Neural cell (in vitro differentiated cells): Measurements from ENCODE around the gene RTL1. TPM values are rescaled to one million over a fixed set of nuclear protein-coding genes. Genes with fewer than 3 reads are reported as not detected.

ENCODE experiments used
- H2AFZ ChIP-seq: fragments of 200-600, 300-800 bp; sonication (generic), shearing (Covaris generic); 2 replicates; pipeline ENCODE4 v1.6.0; 2014; ENCODE audit warnings: low read depth, mild to moderate bottlenecking, antibody characterized with exemption, low read length, moderate library complexity
- H3F3A ChIP-seq: fragments of 200-600 bp; shearing (Covaris generic); 2 replicates; pipeline ENCODE4 v1.6.1; 2016; ENCODE audit warnings: mild to moderate bottlenecking, moderate library complexity, mixed read lengths, antibody characterized with exemption, low read length; ENCODE audit not compliant: insufficient read depth, poor library complexity, severe bottlenecking
- H3K27ac ChIP-seq: fragments of 200-600, 300-800 bp; sonication (generic), shearing (Covaris generic); 2 replicates; pipeline ENCODE4 v1.5.1; 2014; ENCODE audit warnings: mild to moderate bottlenecking, low read length, moderate library complexity
- H3K27me3 ChIP-seq: fragments of 300-800, 200-600 bp; sonication (generic), shearing (Covaris generic); 2 replicates; pipeline ENCODE4 v1.6.0; 2014; ENCODE audit warnings: mild to moderate bottlenecking, low read depth, low read length, moderate library complexity; ENCODE audit not compliant: insufficient read depth
- H3K36me3 ChIP-seq: fragments of 300-800, 200-600 bp; sonication (generic), shearing (Covaris generic); 2 replicates; pipeline ENCODE4 v1.5.1; 2014; ENCODE audit warnings: mild to moderate bottlenecking, antibody characterized with exemption, low read length, moderate library complexity; ENCODE audit not compliant: insufficient read depth
- H3K4me2 ChIP-seq: fragments of 300-800, 200-600 bp; sonication (generic), shearing (Covaris generic); 2 replicates; pipeline ENCODE4 v1.6.0; 2014; ENCODE audit warnings: mild to moderate bottlenecking, low read length
- H3K4me3 ChIP-seq: fragments of 300-800, 200-600 bp; sonication (generic), shearing (Covaris generic); 2 replicates; pipeline ENCODE4 v1.5.1; 2014; ENCODE audit warnings: mild to moderate bottlenecking, low read length, moderate library complexity
- H3K79me2 ChIP-seq: fragments of 200-600 bp; shearing (Covaris generic); replicated peaks from 2 replicates; pipeline ENCODE4 v1.6.0; 2014; ENCODE audit warnings: mild to moderate bottlenecking, low read length, moderate library complexity; ENCODE audit not compliant: insufficient read depth
- H3K9ac ChIP-seq: fragments of 300-800, 200-600 bp; sonication (generic), shearing (Covaris generic); 2 replicates; pipeline ENCODE4 v1.6.1; 2016; ENCODE audit warnings: mild to moderate bottlenecking, low read length, mixed read lengths
- H3K9me2 ChIP-seq: fragments of 200-600 bp; shearing (Covaris generic); 2 replicates; pipeline ENCODE4 v1.6.1; 2016; ENCODE audit warnings: mild to moderate bottlenecking, low read length, mixed read lengths; ENCODE audit not compliant: insufficient read depth
- H3K9me3 ChIP-seq: fragments of 200-600, 300-800 bp; sonication (generic), shearing (Covaris generic); 2 replicates; pipeline ENCODE4 v1.6.1; 2016; ENCODE audit warnings: mild to moderate bottlenecking, mixed run types, low read length, moderate library complexity, mixed read lengths
- H4K20me1 ChIP-seq: fragments of 200-600 bp; shearing (Covaris generic); 2 replicates; pipeline ENCODE4 v1.6.1; 2016; ENCODE audit warnings: mild to moderate bottlenecking, mixed run types; ENCODE audit not compliant: insufficient read depth
- EP300 ChIP-seq: fragments of 450-650 bp; conservative IDR thresholded peaks from 2 replicates; pipeline ENCODE4 v1.6.1; 2014; ENCODE audit warnings: antibody characterized with exemption, mild to moderate bottlenecking, moderate library complexity; ENCODE audit not compliant: poor library complexity, severe bottlenecking
- EZH2 ChIP-seq: fragments of 200-600, 300-800 bp; shearing (Covaris generic), sonication (generic); IDR thresholded peaks from 2 replicates; pipeline ENCODE4 v1.6.1; 2014; ENCODE audit warnings: antibody characterized with exemption, low read length, borderline replicate concordance, mild to moderate bottlenecking; ENCODE audit not compliant: insufficient read depth, poor library complexity, severe bottlenecking
- MXI1 ChIP-seq: fragments of 450-650 bp; conservative IDR thresholded peaks from 2 replicates; pipeline ENCODE4 v1.6.1; 2014; ENCODE audit warnings: antibody characterized with exemption, mild to moderate bottlenecking; ENCODE audit not compliant: poor library complexity, severe bottlenecking
- POLR2AphosphoS5 ChIP-seq: IDR thresholded peaks from 2 replicates; pipeline ENCODE4 v1.6.1; 2012
- RAD21 ChIP-seq: fragments of 450-650 bp; conservative IDR thresholded peaks from 2 replicates; pipeline ENCODE4 v1.6.1; 2014; ENCODE audit warnings: antibody characterized with exemption, mild to moderate bottlenecking, moderate library complexity
- SMC3 ChIP-seq: fragments of 450-650 bp; conservative IDR thresholded peaks from 2 replicates; pipeline ENCODE4 v1.6.1; 2014; ENCODE audit warnings: antibody characterized with exemption, mild to moderate bottlenecking, moderate library complexity; ENCODE audit not compliant: poor library complexity
- TAF1 ChIP-seq: IDR thresholded peaks from 2 replicates; pipeline ENCODE4 v1.6.1; 2012; ENCODE audit warnings: low read depth
- polyA plus RNA-seq: library from polyadenylated mRNA; depleted of rRNA; stranded (reverse); fragments of >200 nt; gene quantifications from 2 replicates; pipeline ENCODE4 v1.2.3, GENCODE V29; 2014
- TF ChIP-seq, protein P1 (sequence below): fragments of 450-650 bp; IDR thresholded peaks from 2 replicates; pipeline ENCODE4 v1.5.1; 2014; ENCODE audit warnings: antibody characterized with exemption, mild to moderate bottlenecking, moderate library complexity; ENCODE audit not compliant: poor library complexity, severe bottlenecking
- TF ChIP-seq, protein P2 (sequence below): IDR thresholded peaks from 2 replicates; pipeline ENCODE4 v1.6.1; 2012; ENCODE audit warnings: borderline replicate concordance

Gene RTL1
- polyA plus RNA-seq, 1 donor from 2014 or later: not detected

GRCh38 chr14:100890061-100890850, 13.3 kb downstream of the RTL1 start:
- TF ChIP-seq POLR2AphosphoS5 (no peak), MXI1 (no peak), TAF1 (no peak)
- TF ChIP-seq, protein P1, sequence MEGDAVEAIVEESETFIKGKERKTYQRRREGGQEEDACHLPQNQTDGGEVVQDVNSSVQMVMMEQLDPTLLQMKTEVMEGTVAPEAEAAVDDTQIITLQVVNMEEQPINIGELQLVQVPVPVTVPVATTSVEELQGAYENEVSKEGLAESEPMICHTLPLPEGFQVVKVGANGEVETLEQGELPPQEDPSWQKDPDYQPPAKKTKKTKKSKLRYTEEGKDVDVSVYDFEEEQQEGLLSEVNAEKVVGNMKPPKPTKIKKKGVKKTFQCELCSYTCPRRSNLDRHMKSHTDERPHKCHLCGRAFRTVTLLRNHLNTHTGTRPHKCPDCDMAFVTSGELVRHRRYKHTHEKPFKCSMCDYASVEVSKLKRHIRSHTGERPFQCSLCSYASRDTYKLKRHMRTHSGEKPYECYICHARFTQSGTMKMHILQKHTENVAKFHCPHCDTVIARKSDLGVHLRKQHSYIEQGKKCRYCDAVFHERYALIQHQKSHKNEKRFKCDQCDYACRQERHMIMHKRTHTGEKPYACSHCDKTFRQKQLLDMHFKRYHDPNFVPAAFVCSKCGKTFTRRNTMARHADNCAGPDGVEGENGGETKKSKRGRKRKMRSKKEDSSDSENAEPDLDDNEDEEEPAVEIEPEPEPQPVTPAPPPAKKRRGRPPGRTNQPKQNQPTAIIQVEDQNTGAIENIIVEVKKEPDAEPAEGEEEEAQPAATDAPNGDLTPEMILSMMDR: no peak
- TF ChIP-seq, protein P2, sequence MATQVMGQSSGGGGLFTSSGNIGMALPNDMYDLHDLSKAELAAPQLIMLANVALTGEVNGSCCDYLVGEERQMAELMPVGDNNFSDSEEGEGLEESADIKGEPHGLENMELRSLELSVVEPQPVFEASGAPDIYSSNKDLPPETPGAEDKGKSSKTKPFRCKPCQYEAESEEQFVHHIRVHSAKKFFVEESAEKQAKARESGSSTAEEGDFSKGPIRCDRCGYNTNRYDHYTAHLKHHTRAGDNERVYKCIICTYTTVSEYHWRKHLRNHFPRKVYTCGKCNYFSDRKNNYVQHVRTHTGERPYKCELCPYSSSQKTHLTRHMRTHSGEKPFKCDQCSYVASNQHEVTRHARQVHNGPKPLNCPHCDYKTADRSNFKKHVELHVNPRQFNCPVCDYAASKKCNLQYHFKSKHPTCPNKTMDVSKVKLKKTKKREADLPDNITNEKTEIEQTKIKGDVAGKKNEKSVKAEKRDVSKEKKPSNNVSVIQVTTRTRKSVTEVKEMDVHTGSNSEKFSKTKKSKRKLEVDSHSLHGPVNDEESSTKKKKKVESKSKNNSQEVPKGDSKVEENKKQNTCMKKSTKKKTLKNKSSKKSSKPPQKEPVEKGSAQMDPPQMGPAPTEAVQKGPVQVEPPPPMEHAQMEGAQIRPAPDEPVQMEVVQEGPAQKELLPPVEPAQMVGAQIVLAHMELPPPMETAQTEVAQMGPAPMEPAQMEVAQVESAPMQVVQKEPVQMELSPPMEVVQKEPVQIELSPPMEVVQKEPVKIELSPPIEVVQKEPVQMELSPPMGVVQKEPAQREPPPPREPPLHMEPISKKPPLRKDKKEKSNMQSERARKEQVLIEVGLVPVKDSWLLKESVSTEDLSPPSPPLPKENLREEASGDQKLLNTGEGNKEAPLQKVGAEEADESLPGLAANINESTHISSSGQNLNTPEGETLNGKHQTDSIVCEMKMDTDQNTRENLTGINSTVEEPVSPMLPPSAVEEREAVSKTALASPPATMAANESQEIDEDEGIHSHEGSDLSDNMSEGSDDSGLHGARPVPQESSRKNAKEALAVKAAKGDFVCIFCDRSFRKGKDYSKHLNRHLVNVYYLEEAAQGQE: no peak
- Histone ChIP-seq H3K79me2 (no peaks in the 10 kb centered on the region), H3K4me2 (no peak overlapping the region), H3K9ac (no peak overlapping the region), H2AFZ (no peak overlapping the region), H3K27ac (no peak overlapping the region), H3K9me3 (no peaks in the 10 kb centered on the region), H3F3A (no peaks in the 10 kb centered on the region), H4K20me1 (no peaks in the 10 kb centered on the region), H3K27me3 (no peaks in the 10 kb centered on the region), H3K9me2 (no peaks in the 10 kb centered on the region), H3K4me3 (no peak overlapping the region), H3K36me3 (no peaks in the 10 kb centered on the region)

- Histone ChIP-seq H3K9me2 (no peaks in the 10 kb centered on the region), H3K27me3 (no peaks in the 10 kb centered on the region), H3K4me2 (no peak overlapping the region), H3K79me2 (no peaks in the 10 kb centered on the region), H3F3A (no peaks in the 10 kb centered on the region), H3K4me3 (no peak overlapping the region), H2AFZ (no peak overlapping the region), H3K27ac (no peak overlapping the region), H4K20me1 (no peaks in the 10 kb centered on the region), H3K9me3 (no peaks in the 10 kb centered on the region), H3K36me3 (no peaks in the 10 kb centered on the region), H3K9ac (no peak overlapping the region)
- no peak for TF ChIP-seq RAD21
- TF ChIP-seq, protein P2: no peak
- no peak for TF ChIP-seq SMC3
- TF ChIP-seq EZH2: no peak
- TF ChIP-seq MXI1: no peak
- no peak for TF ChIP-seq EP300
- no peak for TF ChIP-seq TAF1
- no peak for TF ChIP-seq POLR2AphosphoS5
- TF ChIP-seq, protein P1: no peak
Observed at GRCh38 chr14:100889641-100890040, 13.9 kb downstream of the RTL1 start.
